NOMO-1 (cell line): ENCODE results near the gene TUBB1.

Experiments
- DNase-seq, 2 experiments: peaks; one replicate each; lab custom pipeline; 2025; ENCODE audit not compliant: unreplicated experiment in 2 of 2; lab: John Stamatoyannopoulos, UW

TUBB1 gene

GRCh38 chr20:59071216-59071615 lies 52.0 kb downstream of the TUBB1 start:
- peak in 1 of 2 experiments; percentile 24 for DNase-seq

GRCh38 chr20:59073582-59073981 lies 54.4 kb downstream of the TUBB1 start:
- DNase-seq: no peak

DNA sequence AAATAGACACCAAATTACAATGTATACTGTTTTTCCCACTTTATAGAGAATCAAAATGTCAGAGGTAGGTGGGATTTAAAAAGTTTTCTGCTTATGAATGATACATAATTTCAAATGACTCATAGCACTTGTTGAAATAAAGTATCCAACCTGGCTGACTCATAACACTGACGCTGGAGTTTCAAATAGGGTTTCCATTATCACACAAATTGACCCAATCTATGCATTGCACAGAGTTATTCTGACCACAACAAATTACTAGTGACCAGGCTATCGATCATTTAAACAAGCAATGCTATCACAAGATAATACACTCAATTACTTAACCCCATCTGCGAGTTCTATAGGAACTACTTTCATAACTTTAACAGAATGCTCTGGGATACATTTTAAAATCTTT lies 55.2 kb downstream of the TUBB1 start:
- no peak for DNase-seq

DNA sequence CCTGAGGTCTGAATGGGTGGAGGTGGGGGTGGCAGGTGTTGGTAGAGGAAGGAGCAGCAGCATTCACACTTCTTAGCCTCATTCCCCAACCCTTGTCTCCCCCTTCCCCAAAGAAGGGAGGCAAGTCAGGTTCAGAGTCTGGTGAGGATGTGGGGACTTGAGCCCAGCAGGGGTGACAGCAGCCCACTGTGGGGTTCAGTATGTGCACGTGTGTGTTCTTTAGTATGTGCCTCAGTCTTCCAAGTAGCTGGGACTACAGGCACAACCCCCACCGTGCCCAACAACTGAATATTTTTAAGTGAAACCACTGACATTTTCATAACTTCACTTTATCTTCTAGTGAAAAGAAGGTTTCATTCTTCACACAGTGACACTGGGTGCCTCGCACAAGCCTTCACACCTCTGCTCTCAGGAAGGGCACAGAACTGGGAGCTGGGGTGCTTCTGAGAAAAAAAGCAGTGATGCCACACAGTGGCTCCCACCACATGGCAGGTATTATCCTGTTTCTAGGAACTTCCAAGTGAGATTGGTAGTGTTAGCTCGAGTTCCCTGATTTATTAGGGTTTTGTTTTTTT lies 56.8 kb downstream of the TUBB1 start:
- no peak for DNase-seq
